ENCODE results near the gene PEX10. TPM values are rescaled to one million over a fixed set of nuclear protein-coding genes. Genes with fewer than 3 reads are reported as not detected.

PEX10 gene
- total RNA-seq, 1 experiment from 2014 or later = 36.1 TPM

GRCh38 chr1:2439369-2439768, 27.0 kb upstream of the PEX10 start:
- CTCF ChIA-PET = no interaction called here
- POLR2A ChIA-PET = interaction anchor here (0.6 kb wide), 1 partner anchor 18 kb away, joined by 5 read pairs; no protein-coding TSS in a partner anchor

GRCh38 chr1:2438641-2439040, 26.3 kb upstream of the PEX10 start:
- Mint-ChIP-seq H3K27ac (ENCODE audit: low read depth, unreplicated experiment) (no peak overlapping the region), H3K36me3 (ENCODE audit: insufficient read depth, unreplicated experiment) (peaks cover 13% of the 10 kb centered on the region), H3K4me1 (ENCODE audit: insufficient read depth, unreplicated experiment) (no peaks in the 10 kb centered on the region), H3K27me3 (ENCODE audit: insufficient read depth, unreplicated experiment) (no peaks in the 10 kb centered on the region), H3K9me3 (ENCODE audit: unreplicated experiment) (no peaks in the 10 kb centered on the region), H3K4me3 (ENCODE audit: unreplicated experiment) (no peak overlapping the region)
- no peak for DNase-seq (ENCODE audit: unreplicated experiment)
- no TSS peak for BruUV-seq (replicated peaks)
- intact Hi-C loops (cut with micrococcal nuclease) = no loop called here
- CTCF ChIA-PET = interaction anchor here (0.5 kb wide), 1 partner anchor 39 kb away, joined by 3 read pairs; no protein-coding TSS in a partner anchor
- TF ChIP-seq, protein P1, sequence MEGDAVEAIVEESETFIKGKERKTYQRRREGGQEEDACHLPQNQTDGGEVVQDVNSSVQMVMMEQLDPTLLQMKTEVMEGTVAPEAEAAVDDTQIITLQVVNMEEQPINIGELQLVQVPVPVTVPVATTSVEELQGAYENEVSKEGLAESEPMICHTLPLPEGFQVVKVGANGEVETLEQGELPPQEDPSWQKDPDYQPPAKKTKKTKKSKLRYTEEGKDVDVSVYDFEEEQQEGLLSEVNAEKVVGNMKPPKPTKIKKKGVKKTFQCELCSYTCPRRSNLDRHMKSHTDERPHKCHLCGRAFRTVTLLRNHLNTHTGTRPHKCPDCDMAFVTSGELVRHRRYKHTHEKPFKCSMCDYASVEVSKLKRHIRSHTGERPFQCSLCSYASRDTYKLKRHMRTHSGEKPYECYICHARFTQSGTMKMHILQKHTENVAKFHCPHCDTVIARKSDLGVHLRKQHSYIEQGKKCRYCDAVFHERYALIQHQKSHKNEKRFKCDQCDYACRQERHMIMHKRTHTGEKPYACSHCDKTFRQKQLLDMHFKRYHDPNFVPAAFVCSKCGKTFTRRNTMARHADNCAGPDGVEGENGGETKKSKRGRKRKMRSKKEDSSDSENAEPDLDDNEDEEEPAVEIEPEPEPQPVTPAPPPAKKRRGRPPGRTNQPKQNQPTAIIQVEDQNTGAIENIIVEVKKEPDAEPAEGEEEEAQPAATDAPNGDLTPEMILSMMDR (IDR thresholded peaks at IDR 0.05; ENCODE audit: unreplicated experiment) = no peak
- POLR2A ChIA-PET = no interaction called here

More at GRCh38 chr1:2439369-2439768, 27.0 kb upstream of the PEX10 start:
- Mint-ChIP-seq H3K27me3 (ENCODE audit: insufficient read depth, unreplicated experiment) (no peaks in the 10 kb centered on the region), H3K9me3 (ENCODE audit: unreplicated experiment) (no peaks in the 10 kb centered on the region), H3K4me1 (ENCODE audit: insufficient read depth, unreplicated experiment) (no peaks in the 10 kb centered on the region), H3K4me3 (ENCODE audit: unreplicated experiment) (no peak overlapping the region), H3K36me3 (ENCODE audit: insufficient read depth, unreplicated experiment) (peaks cover 11% of the 10 kb centered on the region), H3K27ac (ENCODE audit: low read depth, unreplicated experiment) (no peak overlapping the region)
- no TSS peak for BruUV-seq (replicated peaks)
- intact Hi-C loops (cut with micrococcal nuclease) = no loop called here
- TF ChIP-seq, protein P1 (IDR thresholded peaks at IDR 0.05; ENCODE audit: unreplicated experiment) = no peak
- DNase-seq (ENCODE audit: unreplicated experiment) = no peak

DNA sequence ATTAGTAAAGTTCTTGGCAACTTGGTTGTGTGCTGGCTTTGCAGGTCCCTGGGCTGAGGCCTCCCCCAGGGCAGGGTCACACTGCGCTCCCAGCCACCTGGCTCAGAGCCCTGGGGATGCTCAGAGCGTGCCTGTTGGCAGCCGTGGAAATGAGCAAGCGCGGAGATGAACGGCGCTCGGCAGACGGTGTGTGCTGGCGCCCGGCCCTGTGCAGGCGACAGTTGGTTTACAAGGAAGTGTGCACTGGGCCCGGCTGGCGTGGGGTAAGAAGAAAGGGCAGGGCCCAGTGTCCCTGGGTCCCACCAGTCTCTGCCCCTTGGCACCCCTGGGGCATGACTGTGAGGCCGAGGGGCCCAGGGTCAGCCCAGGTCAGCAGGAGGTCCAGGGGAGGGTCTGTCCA, 25.7 kb upstream of the PEX10 start:
- POLR2A ChIA-PET = no interaction called here
- intact Hi-C loops (cut with micrococcal nuclease) = no loop called here
- no TSS peak for BruUV-seq (replicated peaks)
- Mint-ChIP-seq H3K4me1 (ENCODE audit: insufficient read depth, unreplicated experiment) (no peaks in the 10 kb centered on the region), H3K27me3 (ENCODE audit: insufficient read depth, unreplicated experiment) (no peaks in the 10 kb centered on the region), H3K27ac (ENCODE audit: low read depth, unreplicated experiment) (no peak overlapping the region), H3K4me3 (ENCODE audit: unreplicated experiment) (no peak overlapping the region), H3K36me3 (ENCODE audit: insufficient read depth, unreplicated experiment) (peaks cover 15% of the 10 kb centered on the region), H3K9me3 (ENCODE audit: unreplicated experiment) (no peaks in the 10 kb centered on the region)
- CTCF ChIA-PET = no interaction called here
- TF ChIP-seq, protein P1 (IDR thresholded peaks at IDR 0.05; ENCODE audit: unreplicated experiment) = no peak
- DNase-seq (ENCODE audit: unreplicated experiment) = no peak

DNA sequence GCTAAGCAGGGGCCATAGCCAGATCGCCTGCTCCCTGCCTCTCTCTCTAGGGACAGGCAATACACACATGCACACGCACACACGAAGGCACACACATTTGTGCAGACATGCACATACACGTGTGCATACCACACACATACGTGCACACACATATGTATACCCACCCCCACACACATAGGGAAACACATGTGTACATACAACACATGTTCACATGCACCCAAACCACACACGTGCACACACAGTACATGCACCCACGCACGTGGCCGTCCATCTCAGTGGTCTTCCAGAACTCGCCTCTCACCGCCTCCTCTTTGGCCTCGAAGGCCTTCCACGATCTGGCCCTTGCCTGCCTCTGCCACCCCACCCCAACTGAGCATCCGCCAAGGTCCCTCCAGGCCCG, 25.3 kb upstream of the PEX10 start:
- POLR2A ChIA-PET = no interaction called here
- TF ChIP-seq, protein P1 (IDR thresholded peaks at IDR 0.05; ENCODE audit: unreplicated experiment) = no peak
- Mint-ChIP-seq H3K4me1 (ENCODE audit: insufficient read depth, unreplicated experiment) (no peaks in the 10 kb centered on the region), H3K27me3 (ENCODE audit: insufficient read depth, unreplicated experiment) (no peaks in the 10 kb centered on the region), H3K27ac (ENCODE audit: low read depth, unreplicated experiment) (no peak overlapping the region), H3K36me3 (ENCODE audit: insufficient read depth, unreplicated experiment) (peaks cover 15% of the 10 kb centered on the region), H3K4me3 (ENCODE audit: unreplicated experiment) (no peak overlapping the region), H3K9me3 (ENCODE audit: unreplicated experiment) (no peaks in the 10 kb centered on the region)
- CTCF ChIA-PET = no interaction called here
- intact Hi-C loops (cut with micrococcal nuclease) = no loop called here
- BruUV-seq (replicated peaks) = no TSS peak
- DNase-seq (ENCODE audit: unreplicated experiment) = no peak
